ENCODE measurements around the gene KIF23. TPM values are rescaled to one million over a fixed set of nuclear protein-coding genes. Genes with fewer than 3 reads are reported as not detected.
A peak's percentile ranks its signal among the peaks of the same experiment; 100 is the strongest.

KIF23 gene
- total RNA-seq, 2 experiments from 2014 or later, result 45.4 to 47.0 TPM

- CTCF ChIA-PET, result interaction anchor here (0.9 to 1.1 kb wide), 2 partner anchors 14 to 24 kb away, joined by 3 read pairs; no protein-coding TSS in a partner anchor
- Mint-ChIP-seq H3K27ac (no peak overlapping the region), H3K36me3 (ENCODE audit: low read depth) (no peaks in the 10 kb centered on the region), H3K4me1 (ENCODE audit: low read depth) (no peaks in the 10 kb centered on the region), H3K9me3 (peaks cover 6% of the 10 kb centered on the region), H3K27me3 (no peaks in the 10 kb centered on the region), H3K4me3 (no peak overlapping the region)
- DNase-seq (no peak), ATAC-seq (no peak)
- intact Hi-C loops (cut with micrococcal nuclease), result no loop called here
- POLR2A ChIA-PET, result no interaction called here
- no peak for TF ChIP-seq CTCF (IDR thresholded peaks at IDR 0.05)
Measured at GRCh38 chr15:69490356-69491037, 76.3 kb downstream of the KIF23 start.

- no peak overlapping the region for H3K27ac Mint-ChIP-seq
- peaks cover 4% of the 10 kb centered on the region for H3K9me3 Mint-ChIP-seq
- no peak for TF ChIP-seq CTCF (IDR thresholded peaks at IDR 0.05)
- no peaks in the 10 kb centered on the region for H3K4me1 Mint-ChIP-seq (ENCODE audit: low read depth)
- no peaks in the 10 kb centered on the region for H3K36me3 Mint-ChIP-seq (ENCODE audit: low read depth)
- ATAC-seq (no peak), DNase-seq (no peak)
- no peaks in the 10 kb centered on the region for H3K27me3 Mint-ChIP-seq
- H3K4me3 Mint-ChIP-seq, result no peak overlapping the region
- ChIA-PET POLR2A (no interaction called here), CTCF (interaction anchor here (0.9 to 1.1 kb wide), 2 partner anchors 15 to 24 kb away, joined by 3 read pairs; no protein-coding TSS in a partner anchor)
- intact Hi-C loops (cut with micrococcal nuclease), result no loop called here
Measured at GRCh38 chr15:69491038-69491505, 76.9 kb downstream of the KIF23 start.

GRCh38 chr15:69493406-69493805 is 79.3 kb downstream of the KIF23 start:
- DNase-seq (no peak), ATAC-seq (no peak)
- Mint-ChIP-seq H3K27ac (no peak overlapping the region), H3K9me3 (peaks cover 4% of the 10 kb centered on the region), H3K27me3 (no peaks in the 10 kb centered on the region), H3K36me3 (ENCODE audit: low read depth) (no peaks in the 10 kb centered on the region), H3K4me1 (ENCODE audit: low read depth) (peaks cover 7% of the 10 kb centered on the region), H3K4me3 (no peak overlapping the region)
- intact Hi-C loops (cut with micrococcal nuclease), result no loop called here
- TF ChIP-seq CTCF (IDR thresholded peaks at IDR 0.05), result no peak
- POLR2A ChIA-PET, result no interaction called here
- CTCF ChIA-PET, result interaction anchor here (0.8 to 2.4 kb wide), 6 partner anchors 10 to 445 kb away, joined by 3 to 9 read pairs (median 6); no protein-coding TSS in a partner anchor

- peaks cover 7% of the 10 kb centered on the region for H3K4me1 Mint-ChIP-seq (ENCODE audit: low read depth)
- ChIA-PET POLR2A (interaction anchor here (0.6 kb wide), 1 partner anchor 453 kb away, joined by 3 read pairs; no protein-coding TSS in a partner anchor), CTCF (no interaction called here)
- ATAC-seq (no peak), DNase-seq (no peak)
- H3K4me3 Mint-ChIP-seq, result no peak overlapping the region
- no peaks in the 10 kb centered on the region for H3K27me3 Mint-ChIP-seq
- no peak for TF ChIP-seq CTCF (IDR thresholded peaks at IDR 0.05)
- H3K27ac Mint-ChIP-seq, result no peak overlapping the region
- no peaks in the 10 kb centered on the region for H3K36me3 Mint-ChIP-seq (ENCODE audit: low read depth)
- peaks cover 4% of the 10 kb centered on the region for H3K9me3 Mint-ChIP-seq
- intact Hi-C loops (cut with micrococcal nuclease), result no loop called here
Measured at GRCh38 chr15:69496001-69496400, 81.9 kb downstream of the KIF23 start.

GRCh38 chr15:69497076-69497475 is 82.9 kb downstream of the KIF23 start:
- ChIA-PET POLR2A (no interaction called here), CTCF (no interaction called here)
- TF ChIP-seq CTCF (IDR thresholded peaks at IDR 0.05), result no peak
- H3K9me3 Mint-ChIP-seq, result no peaks in the 10 kb centered on the region
- ATAC-seq, result peak; percentile 81
- DNase-seq, result peak; percentile 33
- H3K4me3 Mint-ChIP-seq, result no peak overlapping the region
- no peaks in the 10 kb centered on the region for H3K36me3 Mint-ChIP-seq (ENCODE audit: low read depth)
- H3K4me1 Mint-ChIP-seq (ENCODE audit: low read depth), result peaks cover 7% of the 10 kb centered on the region
- intact Hi-C loops (cut with micrococcal nuclease), result no loop called here
- no peaks in the 10 kb centered on the region for H3K27me3 Mint-ChIP-seq
- H3K27ac Mint-ChIP-seq, result no peak overlapping the region
